ENCODE measurements around the gene CHD5.
"Not testable (repeated sequence)": the region's sequence is repeated elsewhere in the genome, so short reads cannot be mapped to it uniquely, and the experiment has no call there.

Gene CHD5

GRCh38 chr1:6180268-6180706, at the start of gene CHD5:
CHD5 (minus strand) TSS chr1:6180321; CDS start chr1:6180023, 298 bp downstream.
- no peak for DNase-seq (ENCODE audit: extremely low read depth, low read depth)
- TF ChIP-seq CTCF (IDR thresholded peaks at IDR 0.05; ENCODE audit: low read depth, low read length, missing control alignments) = no peak
- no peak within 1 kb of the TSS for H3K4me3 ChIP-seq (replicated peaks; ENCODE audit: low read depth, low read length)

GRCh38 chr1:6225651-6226050, 45.5 kb upstream of the CHD5 start:
- no peak for TF ChIP-seq CTCF (IDR thresholded peaks at IDR 0.05; ENCODE audit: low read depth, low read length, missing control alignments)
- DNase-seq (ENCODE audit: extremely low read depth, low read depth) = no peak
- H3K4me3 ChIP-seq (replicated peaks; ENCODE audit: low read depth, low read length) = no peak overlapping the region

- TF ChIP-seq CTCF (IDR thresholded peaks at IDR 0.05; ENCODE audit: low read depth, low read length, missing control alignments) = no peak
- no peak overlapping the region for H3K4me3 ChIP-seq (replicated peaks; ENCODE audit: low read depth, low read length)
- DNase-seq (ENCODE audit: extremely low read depth, low read depth) = no peak
Observed at GRCh38 chr1:6224718-6225117, 44.6 kb upstream of the CHD5 start.

- no peak for DNase-seq (ENCODE audit: extremely low read depth, low read depth)
- no peak overlapping the region for H3K4me3 ChIP-seq (replicated peaks; ENCODE audit: low read depth, low read length)
- TF ChIP-seq CTCF (IDR thresholded peaks at IDR 0.05; ENCODE audit: low read depth, low read length, missing control alignments) = no peak
Observed at GRCh38 chr1:6223617-6224016, 43.5 kb upstream of the CHD5 start.

- no peak for TF ChIP-seq CTCF (IDR thresholded peaks at IDR 0.05; ENCODE audit: low read depth, low read length, missing control alignments)
- no peak for DNase-seq (ENCODE audit: extremely low read depth, low read depth)
- no peak overlapping the region for H3K4me3 ChIP-seq (replicated peaks; ENCODE audit: low read depth, low read length)
Observed at GRCh38 chr1:6222636-6223035, 42.5 kb upstream of the CHD5 start.

- H3K4me3 ChIP-seq (replicated peaks; ENCODE audit: low read depth, low read length) = no peak overlapping the region
- DNase-seq (ENCODE audit: extremely low read depth, low read depth) = no peak
- no peak for TF ChIP-seq CTCF (IDR thresholded peaks at IDR 0.05; ENCODE audit: low read depth, low read length, missing control alignments)
Observed at GRCh38 chr1:6221210-6221784, 41.2 kb upstream of the CHD5 start.

GRCh38 chr1:6220236-6220635, 40.1 kb upstream of the CHD5 start:
- no peak for DNase-seq (ENCODE audit: extremely low read depth, low read depth)
- H3K4me3 ChIP-seq (replicated peaks; ENCODE audit: low read depth, low read length) = no peak overlapping the region
- TF ChIP-seq CTCF (IDR thresholded peaks at IDR 0.05; ENCODE audit: low read depth, low read length, missing control alignments) = no peak

- DNase-seq (ENCODE audit: extremely low read depth, low read depth) = not testable (repeated sequence)
Observed at GRCh38 chr1:6219641-6220040, 39.5 kb upstream of the CHD5 start.

More at GRCh38 chr1:6219641-6220040, 39.5 kb upstream of the CHD5 start:
- not testable (repeated sequence) for H3K4me3 ChIP-seq (replicated peaks; ENCODE audit: low read depth, low read length)
